Endothelial cell of umbilical vein (primary cell): ENCODE data around the gene CAPN15. TPM values are rescaled to one million over a fixed set of nuclear protein-coding genes. Genes with fewer than 3 reads are reported as not detected.

Experiments used
- BruUV-seq: library from RNA; stranded (reverse); fragments of 400-500 nt; replicated peaks from 2 replicates; lab custom pipeline; 2021; lab: Mats Ljungman, UMichigan
- CTCF ChIA-PET: fragments of 300-600, 350-600 bp; sonication (Branson Sonifier 250); formaldehyde crosslinking; loops from one replicate; lab custom pipeline; 2021; ENCODE audit warnings: antibody characterized with exemption, inconsistent platforms; lab: Charles Lee
- POLR2A ChIA-PET: fragments of 300-600, 350-600 bp; sonication (Branson Sonifier 250); formaldehyde crosslinking; loops from one replicate; lab custom pipeline; 2021; ENCODE audit warnings: antibody characterized with exemption, inconsistent platforms; lab: Charles Lee
- DNase-seq: peaks from one replicate; pipeline ENCODE4 v3.0.0-alpha.2; 2011; ENCODE audit warnings: low read depth, low spot score
- FAIRE-seq: peaks from 2 replicates; lab custom pipeline; 2011; peaks lifted over from hg19 to GRCh38; lab: Jason Lieb, UNC
- H2AFZ ChIP-seq: 2 replicates; pipeline ENCODE4 v1.6.0; 2012; ENCODE audit warnings: low read depth, low read length, control low read depth, inconsistent platforms
- H3K27ac ChIP-seq: 2 replicates; pipeline ENCODE4 v1.5.1; 2011; ENCODE audit warnings: low read depth, mild to moderate bottlenecking, control low read depth, low read length, moderate library complexity; ENCODE audit not compliant: insufficient read depth
- H3K27me3 ChIP-seq, 2 experiments: 2 replicates each; pipeline versions ENCODE4 v1.6.0 to v1.6.1; 2011; ENCODE audit warnings: low read length in 2 of 2, mixed read lengths in 1 of 2; ENCODE audit not compliant: control insufficient read depth in 2 of 2, insufficient read depth in 2 of 2
- H3K36me3 ChIP-seq, 2 experiments: 2 replicates in 1 of 2; 3 replicates in 1 of 2; pipeline ENCODE4 v1.5.1; 2011; ENCODE audit warnings: low read length in 2 of 2, mild to moderate bottlenecking in 1 of 2, moderate library complexity in 1 of 2; ENCODE audit not compliant: control insufficient read depth in 2 of 2, insufficient read depth in 2 of 2; ENCODE audit errors: extremely low read depth in 1 of 2
- H3K4me1 ChIP-seq: 3 replicates; pipeline ENCODE4 v1.5.1; 2011; ENCODE audit warnings: mild to moderate bottlenecking, low read length; ENCODE audit not compliant: control insufficient read depth, insufficient read depth; ENCODE audit errors: extremely low read depth
- H3K4me2 ChIP-seq: 2 replicates; pipeline ENCODE4 v1.6.1; 2011; ENCODE audit warnings: low read length, control low read depth, mixed read lengths; ENCODE audit not compliant: insufficient read depth
- H3K4me3 ChIP-seq, 3 experiments: fragments of 200-600 bp in 1 of 3; sonication (generic), shearing (Covaris generic) in 1 of 3; replicated peaks in 1 of 3; 2 replicates each; pipeline ENCODE4 v1.5.1; 2011 to 2016; ENCODE audit warnings: control low read depth in 3 of 3, low read length in 3 of 3, mild to moderate bottlenecking in 2 of 3, inconsistent platforms in 1 of 3, low read depth in 1 of 3, moderate library complexity in 1 of 3; ENCODE audit not compliant: insufficient read depth in 1 of 3
- H3K79me2 ChIP-seq: 2 replicates; pipeline ENCODE4 v1.6.0; 2012; ENCODE audit warnings: low read length, inconsistent platforms; ENCODE audit not compliant: control insufficient read depth, insufficient read depth
- H3K9ac ChIP-seq: replicated peaks from 2 replicates; pipeline ENCODE3; 2011; ENCODE audit warnings: low read length, control low read depth; ENCODE audit not compliant: insufficient read depth; ENCODE audit errors: extremely low read depth
- H3K9me1 ChIP-seq: replicated peaks from 3 replicates; pipeline ENCODE4 v1.6.0; 2011; ENCODE audit warnings: mild to moderate bottlenecking, low read length; ENCODE audit not compliant: control insufficient read depth, insufficient read depth; ENCODE audit errors: extremely low read depth
- H3K9me3 ChIP-seq: replicated peaks from 2 replicates; pipeline ENCODE4 v1.5.1; 2012; ENCODE audit warnings: low read length, inconsistent platforms; ENCODE audit not compliant: control insufficient read depth, insufficient read depth
- H4K20me1 ChIP-seq: replicated peaks from 2 replicates; pipeline ENCODE3; 2011; ENCODE audit warnings: mild to moderate bottlenecking, low read length; ENCODE audit not compliant: control insufficient read depth, insufficient read depth; ENCODE audit errors: extremely low read depth
- CTCF ChIP-seq, 2 donors: IDR thresholded peaks; 1 replicate in 1 of 2; 2 replicates in 1 of 2; pipeline ENCODE4 v1.5.1; 2011; ENCODE audit warnings: low read length in 2 of 2, mild to moderate bottlenecking in 2 of 2, moderate library complexity in 2 of 2, control low read depth in 1 of 2, inconsistent platforms in 1 of 2, low read depth in 1 of 2; ENCODE audit not compliant: insufficient read depth in 1 of 2; ENCODE audit errors: extremely low read depth in 1 of 2
- FOS ChIP-seq: IDR thresholded peaks from 2 replicates; pipeline ENCODE4 v1.6.1; 2011; ENCODE audit warnings: mild to moderate bottlenecking, low read length, moderate library complexity, borderline replicate concordance; ENCODE audit not compliant: insufficient read depth
- GATA2 ChIP-seq: IDR thresholded peaks from 2 replicates; pipeline ENCODE4 v1.7.0; 2011; ENCODE audit warnings: low read depth, mild to moderate bottlenecking, moderate library complexity, mixed read lengths, low read length; ENCODE audit not compliant: insufficient read length, insufficient read depth
- JUN ChIP-seq: IDR thresholded peaks from 2 replicates; pipeline ENCODE4 v1.6.1; 2011; ENCODE audit warnings: borderline replicate concordance, low read depth; ENCODE audit not compliant: insufficient read length, insufficient read depth
- MAX ChIP-seq: IDR thresholded peaks from 2 replicates; pipeline ENCODE4 v1.6.1; 2011; ENCODE audit not compliant: insufficient read depth, insufficient read length
- POLR2A ChIP-seq: IDR thresholded peaks from 2 replicates; pipeline ENCODE4 v1.6.1; 2012; ENCODE audit warnings: low read depth, mild to moderate bottlenecking, control low read depth, low read length
- POLR2AphosphoS5 ChIP-seq: IDR thresholded peaks from 2 replicates; pipeline ENCODE4 v1.6.1; 2012; ENCODE audit warnings: low read depth, mild to moderate bottlenecking, control low read depth, low read length, moderate library complexity; ENCODE audit not compliant: insufficient read depth
- dilution Hi-C: fragments of 300-500 bp; cut with MboI; formaldehyde crosslinking; loops from one replicate; pipeline ENCODE4 v1.15.0; 2019; ENCODE audit warnings: low sequenced_read_pairs; ENCODE audit not compliant: extremely low pct_ligation_motif_present
- intact Hi-C: fragments of 100-400 bp; cut with micrococcal nuclease; formaldehyde crosslinking; loops from one replicate; pipeline ENCODE4 v1.10.0; 2022
- polyA plus RNA-seq, 4 experiments: library from polyadenylated mRNA; depleted of rRNA in 3 of 4; stranded (reverse) in 3 of 4; unstranded in 1 of 4; fragments of >200 nt; gene quantifications; 2 replicates each; pipeline versions ENCODE4 v1.2.1 to v1.2.3, GENCODE V29; 2011 to 2012; ENCODE audit warnings: missing spikeins in 1 of 4
- total RNA-seq: library from RNA; stranded (reverse); gene quantifications from 2 replicates; pipeline ENCODE4 v1.2.3, GENCODE V29; 2021

The CAPN15 gene
- total and polyA plus RNA-seq, 2 donors (not counting 3 experiments of a cell fraction or from before 2014, with no cell fraction given) = 33.9 to 65.0 TPM

- Histone ChIP-seq H4K20me1 (no peaks in the 10 kb centered on the region), H3K9ac (no peak overlapping the region), H3K4me1 (peaks cover 16% of the 10 kb centered on the region), H3K4me2 (no peak overlapping the region), H3K4me3 (no peak overlapping the region), H2AFZ (no peak overlapping the region), H3K27ac (no peak overlapping the region), H3K27me3 (no peaks in the 10 kb centered on the region), H3K9me1 (no peaks in the 10 kb centered on the region), H3K9me3 (no peaks in the 10 kb centered on the region), H3K36me3 (no peaks in the 10 kb centered on the region), H3K79me2 (peaks cover 16% of the 10 kb centered on the region)
- DNase-seq (no peak), FAIRE-seq (no peak)
- ChIA-PET CTCF (interaction anchor here (1.0 kb wide), 1 partner anchor 49 kb away, joined by 4 read pairs; the partner anchor contains the start of gene METTL26), POLR2A (interaction anchor here (0.7 kb wide), 1 partner anchor 18 kb away, joined by 4 read pairs; no protein-coding TSS in a partner anchor)
- BruUV-seq = no TSS peak
- intact Hi-C loops (loop anchor here (5.0 kb wide), 1 partner anchor 195 kb away; no protein-coding TSS in a partner anchor), dilution Hi-C loops (no loop called here)
- TF ChIP-seq POLR2A = peak; percentile 7
- no peak for TF ChIP-seq POLR2AphosphoS5
- no peak for TF ChIP-seq GATA2
Measured at GRCh38 chr16:586645-587590, 59.4 kb downstream of the CAPN15 start.

DNA sequence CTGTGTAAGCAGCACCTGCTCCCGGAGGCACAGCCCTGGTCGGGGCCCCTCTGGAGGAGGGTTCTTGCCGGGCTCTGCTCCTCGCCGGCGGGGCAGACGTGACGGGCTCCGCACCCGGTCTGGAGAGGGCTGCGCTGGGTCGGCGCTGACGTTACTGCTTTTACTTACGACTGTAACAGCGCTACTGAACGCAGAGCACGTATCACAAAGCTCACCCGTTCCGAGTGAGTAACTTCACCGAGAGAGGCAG lies 61.1 kb downstream of the CAPN15 start:
- Histone ChIP-seq H3K79me2 (peaks cover 18% of the 10 kb centered on the region), H3K36me3 (peaks cover 0 to 3% of the 10 kb centered on the region in 2 experiments), H3K9ac (peak overlapping the region; percentile 72), H3K27me3 (no peaks in the 10 kb centered on the region), H3K9me3 (no peaks in the 10 kb centered on the region), H3K27ac (peak overlapping the region; percentile 68), H2AFZ (no peak overlapping the region), H3K9me1 (no peaks in the 10 kb centered on the region), H3K4me1 (peaks cover 16% of the 10 kb centered on the region), H3K4me3 (peak overlapping the region; percentile 24 to 77 (median 54)), H3K4me2 (peak overlapping the region; percentile 19), H4K20me1 (no peaks in the 10 kb centered on the region)
- ChIA-PET POLR2A (no interaction called here), CTCF (interaction anchor here (1.7 kb wide), 1 partner anchor 10 kb away, joined by 5 read pairs; no protein-coding TSS in a partner anchor)
- FAIRE-seq (peak; percentile 28), DNase-seq (peak; percentile 69)
- intact Hi-C loops (loop anchor here (2.0 to 5.0 kb wide), 2 partner anchors 38 to 196 kb away; no protein-coding TSS in a partner anchor), dilution Hi-C loops (no loop called here)
- TF ChIP-seq POLR2AphosphoS5 (no peak), GATA2 (no peak), POLR2A (no peak), FOS (no peak), CTCF (IDR thresholded peaks at IDR 0.05; ENCODE audit: extremely low read depth in 1 of 2, insufficient read depth in 1 of 2, low read depth in 1 of 2, low read length in 2 of 2) (no peak), MAX (no peak), JUN (no peak)
- no TSS peak for BruUV-seq
